NCI-H345 treated with DMSO at 0.1 percent for 48 hours (cell line): ENCODE data around the gene CDCA3.
"Not testable (repeated sequence)": the region's sequence is repeated elsewhere in the genome, so short reads cannot be mapped to it uniquely, and the experiment has no call there.

Experiments used
- DNase-seq: peaks from one replicate; lab custom pipeline; 2025; ENCODE audit not compliant: unreplicated experiment; lab: John Stamatoyannopoulos, UW

CDCA3 gene

DNA sequence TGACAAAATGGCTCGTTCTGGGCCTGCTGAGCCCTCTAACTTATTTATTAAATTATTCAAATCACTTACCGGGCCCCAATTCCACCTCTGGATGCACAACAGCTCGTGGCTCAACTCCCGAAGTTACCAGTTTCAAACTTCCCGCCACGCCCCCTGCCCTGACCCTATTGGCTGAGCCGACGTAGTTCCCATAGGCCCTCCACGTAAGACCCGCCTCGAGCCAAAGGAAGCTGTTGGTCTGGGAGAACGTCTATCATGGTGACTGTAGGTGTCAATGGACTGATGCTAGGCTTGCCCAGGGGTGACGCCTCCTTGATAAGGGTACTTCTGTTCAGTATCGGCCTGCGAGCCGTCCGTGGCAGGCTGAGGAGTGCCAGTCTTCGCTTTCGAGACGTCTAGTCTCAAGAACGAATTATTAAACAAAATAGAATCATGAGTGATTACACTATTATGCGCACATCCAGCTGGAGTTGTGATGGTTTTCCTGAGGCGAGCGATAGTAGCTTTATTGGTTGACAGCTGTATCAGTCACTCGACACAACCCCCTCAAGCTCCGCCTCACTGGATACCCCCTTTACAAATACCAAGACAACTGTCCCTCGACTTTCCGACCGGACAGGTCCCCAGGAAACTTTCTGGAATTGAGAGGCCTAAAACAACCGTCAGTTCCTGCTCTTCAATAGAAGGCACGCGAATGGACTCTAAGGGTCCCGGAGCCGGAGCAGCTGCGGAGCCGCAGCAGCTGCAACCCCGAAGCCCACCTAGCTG is at the start of gene CDCA3:
Gene CDCA3 (minus strand): TSS at position 134 of the 768 bp plus-strand sequence. CDS start 334 bp downstream, outside the sequence.
- DNase-seq: peak; percentile 99

DNA sequence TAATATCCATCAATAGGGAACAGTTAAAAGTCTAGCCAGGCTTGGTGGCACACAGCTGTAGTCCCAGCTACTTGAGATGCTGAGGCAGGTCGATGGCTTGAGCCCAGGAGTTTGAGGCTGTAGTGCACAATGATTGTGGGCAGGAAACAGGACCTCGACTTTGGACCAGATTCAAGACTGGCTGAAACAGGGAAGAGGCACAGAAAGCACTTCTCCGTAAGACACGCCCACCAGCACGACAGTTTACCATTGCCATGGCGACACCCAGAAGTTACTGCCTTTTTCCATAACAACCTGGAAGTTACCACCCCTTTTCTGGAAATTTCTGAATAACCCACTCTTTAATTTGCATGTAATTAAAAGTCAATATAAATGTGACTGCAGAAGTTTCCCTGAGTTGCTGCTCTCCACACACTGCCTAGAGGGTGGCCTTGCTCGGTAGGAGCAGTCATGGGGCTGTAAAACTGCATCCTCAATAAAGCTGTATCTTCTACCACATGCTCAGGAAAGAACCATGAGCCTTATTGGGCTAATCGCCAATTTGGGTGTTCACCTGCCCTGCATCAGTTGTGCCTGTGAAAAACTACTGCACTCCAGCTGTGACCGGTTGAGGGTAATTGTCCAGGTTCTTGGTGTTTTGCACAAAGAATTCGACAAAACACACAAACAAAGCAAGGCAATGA is 48.9 kb upstream of the CDCA3 start:
- DNase-seq: peak; percentile 61

DNA sequence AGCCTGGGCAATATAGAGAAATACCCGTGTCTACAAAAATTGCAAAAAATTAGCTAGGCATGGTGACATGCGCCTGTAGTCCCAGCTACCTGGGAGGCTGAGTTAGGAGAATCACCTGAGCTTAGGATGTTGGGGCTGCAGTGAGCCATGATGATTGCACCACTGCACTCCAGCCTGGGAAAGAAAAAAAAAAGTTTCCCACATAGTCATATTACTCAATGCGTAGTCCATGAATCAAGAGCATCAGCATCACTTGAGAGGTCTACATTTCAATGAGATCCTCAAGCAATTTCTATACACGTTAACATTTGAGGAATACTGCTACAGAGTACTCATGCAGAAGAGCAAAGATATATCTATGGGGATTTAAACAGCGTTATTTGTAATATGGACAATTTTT is 48.3 kb upstream of the CDCA3 start:
- DNase-seq: no peak

DNA sequence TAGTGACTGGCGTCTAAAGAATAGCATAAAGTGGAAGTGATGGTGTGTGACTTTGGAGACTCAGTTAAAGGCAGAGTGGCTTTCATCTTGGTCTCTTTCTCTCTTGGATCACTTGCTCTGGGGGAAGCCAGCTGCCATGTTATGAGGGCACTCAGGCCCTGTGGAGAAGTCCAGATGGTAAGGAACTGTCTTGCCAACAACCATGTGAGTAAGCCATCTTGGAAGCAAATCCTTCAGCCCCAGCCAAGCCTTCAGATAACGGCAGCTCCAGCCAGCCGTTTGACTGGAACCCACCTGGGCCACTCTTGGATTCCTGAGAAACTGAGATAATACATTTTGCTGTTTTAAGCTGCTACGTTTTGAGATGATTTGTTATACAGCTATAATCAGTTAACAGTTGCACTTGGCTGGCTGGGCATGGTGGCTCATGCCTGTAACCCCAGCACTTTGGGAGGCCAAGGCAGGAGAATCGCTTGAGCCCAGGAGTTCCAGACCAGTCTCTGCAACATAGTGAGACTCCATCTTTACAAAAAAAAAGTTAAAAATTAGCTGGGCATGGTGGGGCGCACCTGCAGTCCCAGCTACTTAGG is 45.9 kb upstream of the CDCA3 start:
- no peak for DNase-seq

DNA sequence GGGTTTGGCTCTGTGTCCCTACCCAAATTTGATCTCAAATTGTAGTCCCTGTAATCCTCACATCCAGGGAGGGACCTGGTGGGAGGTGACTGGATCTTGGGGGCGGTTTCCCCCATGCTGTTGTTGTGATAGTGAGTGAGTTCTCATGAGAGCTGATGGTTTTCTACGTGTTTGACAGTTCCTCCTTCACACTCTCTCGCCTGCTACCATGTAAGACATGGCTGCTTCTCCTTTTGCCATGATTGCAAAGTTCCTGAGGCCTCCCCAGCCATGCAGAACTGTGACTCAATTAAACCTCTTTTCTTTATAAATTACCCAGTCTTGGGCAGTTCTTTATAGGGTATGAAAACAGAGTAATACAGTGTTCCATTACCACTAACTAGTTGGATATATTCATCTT is 43.2 kb upstream of the CDCA3 start:
- DNase-seq: no peak

DNA sequence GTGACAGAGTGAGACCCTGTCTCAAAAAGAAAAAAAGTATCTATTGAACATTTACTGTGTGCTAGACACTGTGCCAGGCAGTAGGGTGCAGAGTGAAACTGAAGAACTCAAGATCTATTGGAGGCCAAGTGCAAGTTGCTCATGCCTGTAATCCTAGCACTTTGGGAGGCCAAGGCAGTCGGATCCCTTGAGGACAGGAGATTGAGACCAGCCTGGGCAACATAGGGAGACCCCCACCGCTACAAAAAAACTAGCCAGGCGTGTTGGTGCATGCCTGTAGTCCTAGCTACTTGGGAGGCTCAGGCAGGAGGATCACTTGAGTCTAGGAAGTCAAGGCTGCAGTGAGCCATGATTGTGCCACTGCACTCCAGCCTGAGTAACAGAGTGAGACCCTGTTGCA is 41.6 kb upstream of the CDCA3 start:
- DNase-seq: not testable (repeated sequence)

DNA sequence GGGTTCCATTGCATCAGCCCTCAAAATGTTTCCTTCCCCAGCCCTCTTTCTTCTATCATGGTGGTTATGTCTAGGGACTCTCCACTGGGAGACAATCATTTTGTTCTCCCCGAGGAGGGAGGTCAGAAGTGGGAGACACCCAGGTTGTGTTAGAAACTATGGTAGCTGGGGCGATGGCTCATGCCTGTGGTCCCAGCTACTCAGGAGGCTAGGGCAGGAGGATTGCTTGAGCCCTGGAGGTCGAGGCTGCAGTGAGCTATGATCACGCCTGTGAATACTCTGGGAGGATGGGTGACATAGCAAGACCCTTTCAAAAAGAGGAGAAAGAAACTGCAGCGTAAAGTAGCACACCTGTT is 40.5 kb upstream of the CDCA3 start:
- DNase-seq: no peak

DNA sequence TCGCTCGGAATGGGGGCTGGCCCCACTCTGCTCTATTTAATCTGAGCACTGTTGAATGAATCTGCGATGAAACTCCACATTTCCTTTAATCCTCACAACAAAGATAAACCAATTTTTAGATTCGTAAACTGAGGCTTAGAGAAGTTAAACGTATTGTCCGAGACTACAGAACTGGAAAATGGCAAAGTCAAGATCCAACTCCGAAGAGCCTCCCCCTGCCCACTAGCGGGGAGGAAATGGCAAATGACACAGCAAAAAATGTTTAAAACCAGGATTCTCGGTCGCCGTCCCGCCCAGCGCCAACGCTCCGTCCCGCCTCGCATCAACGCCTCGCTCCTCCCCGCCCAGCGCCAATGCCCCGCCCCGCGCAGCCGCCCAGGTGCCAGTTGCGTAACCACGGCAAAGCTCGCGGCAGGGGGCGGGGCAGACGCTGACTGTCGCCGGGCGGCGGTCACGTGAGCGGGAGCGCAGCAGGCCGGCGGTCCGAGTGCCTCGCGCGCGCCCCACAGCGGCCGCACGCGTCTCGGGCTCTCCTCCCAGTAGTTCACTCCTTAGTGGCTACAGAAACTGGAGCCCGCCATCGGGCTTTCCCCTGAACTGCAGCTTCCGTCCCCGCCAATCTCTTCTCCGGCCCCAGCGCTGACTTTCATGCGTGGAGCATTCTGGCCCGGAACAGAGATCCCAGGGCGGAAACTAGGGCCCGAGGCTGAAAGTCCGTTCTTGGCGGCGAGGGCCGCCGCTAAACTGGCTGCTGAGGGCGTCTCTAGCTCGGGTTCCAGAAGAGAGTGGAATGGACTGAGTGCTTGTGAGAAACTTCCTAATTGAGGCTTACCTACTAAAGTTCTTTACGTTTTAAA is 39.9 kb upstream of the CDCA3 start:
- DNase-seq: peak; percentile 93

DNA sequence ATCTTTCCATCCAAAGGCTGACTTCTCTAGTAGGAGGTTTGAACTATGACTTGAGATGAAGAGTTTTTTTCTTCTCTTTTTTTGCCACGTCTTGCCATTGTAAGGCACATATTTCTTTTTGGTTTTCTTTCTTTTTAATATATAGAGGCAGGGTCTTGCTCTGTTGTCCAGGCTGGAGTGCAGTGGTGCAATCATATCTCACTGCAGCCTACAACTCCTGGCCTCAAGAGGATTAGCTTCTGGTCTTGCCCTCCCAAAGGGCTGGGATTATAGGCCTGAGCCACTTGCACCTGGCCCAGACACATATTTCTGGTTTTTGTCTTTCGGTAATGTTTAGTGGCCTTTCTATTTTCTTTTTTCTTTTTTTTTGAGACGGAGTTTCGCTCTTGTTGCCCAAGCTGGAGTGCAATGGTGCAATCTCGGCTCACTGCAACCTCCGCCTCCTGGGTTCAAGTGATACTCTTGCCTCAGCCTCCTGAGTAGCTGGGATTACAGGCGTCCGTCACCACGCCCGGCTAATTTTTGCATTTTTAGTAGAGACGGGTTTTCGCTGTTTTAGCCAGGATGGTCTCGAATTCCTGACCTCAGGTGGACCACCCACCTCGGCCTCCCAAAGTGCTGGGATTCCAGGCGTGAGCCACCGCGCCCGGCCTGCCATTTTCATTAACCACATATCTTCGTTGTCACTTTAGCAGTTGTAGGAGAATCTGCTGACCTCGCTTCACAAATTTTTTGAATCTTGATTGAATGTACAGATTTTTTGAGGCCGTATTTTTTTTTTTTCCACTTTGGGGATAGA is 38.9 kb upstream of the CDCA3 start:
- DNase-seq: not testable (repeated sequence)

DNA sequence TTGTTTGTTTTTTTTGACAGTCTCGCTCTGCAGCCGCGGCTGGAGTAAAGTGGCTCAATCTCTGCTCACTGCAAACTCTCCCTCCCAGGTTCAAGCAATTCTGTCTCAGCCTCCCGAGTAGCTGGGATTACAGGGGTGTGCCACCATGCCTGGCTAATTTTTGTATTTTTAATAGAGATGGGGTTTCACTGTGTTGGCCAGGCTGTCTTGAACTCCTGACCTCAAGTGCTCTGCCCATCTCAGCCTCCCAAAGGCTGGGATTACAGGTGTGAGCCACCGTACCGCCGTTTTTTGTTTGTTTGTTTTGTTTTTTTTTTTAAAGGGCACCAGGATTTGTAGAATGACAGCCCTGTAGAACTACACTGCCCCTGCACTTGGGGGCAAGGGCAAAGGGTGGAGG is 37.7 kb upstream of the CDCA3 start:
- not testable (repeated sequence) for DNase-seq

DNA sequence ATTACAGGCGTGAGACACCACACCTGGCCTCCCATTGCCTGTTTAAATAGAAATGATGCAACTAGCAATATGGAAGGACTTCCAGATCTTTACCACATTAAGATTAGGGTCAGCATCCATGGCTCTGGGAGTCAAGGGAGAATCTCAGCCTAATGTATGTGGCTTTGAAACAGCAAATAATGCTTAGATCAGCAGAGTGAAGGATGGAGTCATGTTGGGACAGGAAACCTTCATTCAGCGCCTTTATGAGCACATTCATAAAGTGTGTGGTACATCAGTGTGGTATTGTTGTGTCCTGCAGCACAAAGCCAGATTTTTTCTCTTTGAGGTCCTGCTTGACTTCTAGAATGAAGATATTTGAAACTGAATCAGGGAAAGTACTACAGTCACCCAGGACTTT is 37.3 kb upstream of the CDCA3 start:
- no peak for DNase-seq

DNA sequence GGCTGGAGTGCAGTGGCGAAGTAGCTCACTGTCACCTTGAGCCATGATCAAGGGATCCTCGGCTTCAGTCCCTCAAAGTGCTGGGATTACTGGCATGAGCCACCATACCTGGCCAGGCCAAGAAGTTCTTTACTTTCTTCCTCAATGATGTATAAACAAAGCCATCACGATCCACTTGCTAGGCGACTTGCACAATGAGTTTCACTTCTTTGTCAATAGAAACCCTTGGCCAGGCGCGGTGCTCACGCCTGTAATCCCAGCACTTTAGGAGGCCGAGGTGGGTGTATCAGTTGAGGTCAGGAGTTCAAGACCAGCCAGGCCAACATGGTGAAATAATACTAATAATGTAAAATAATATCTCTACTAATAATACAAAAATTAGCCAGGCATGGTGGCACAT is 36.4 kb upstream of the CDCA3 start:
- DNase-seq: no peak

DNA sequence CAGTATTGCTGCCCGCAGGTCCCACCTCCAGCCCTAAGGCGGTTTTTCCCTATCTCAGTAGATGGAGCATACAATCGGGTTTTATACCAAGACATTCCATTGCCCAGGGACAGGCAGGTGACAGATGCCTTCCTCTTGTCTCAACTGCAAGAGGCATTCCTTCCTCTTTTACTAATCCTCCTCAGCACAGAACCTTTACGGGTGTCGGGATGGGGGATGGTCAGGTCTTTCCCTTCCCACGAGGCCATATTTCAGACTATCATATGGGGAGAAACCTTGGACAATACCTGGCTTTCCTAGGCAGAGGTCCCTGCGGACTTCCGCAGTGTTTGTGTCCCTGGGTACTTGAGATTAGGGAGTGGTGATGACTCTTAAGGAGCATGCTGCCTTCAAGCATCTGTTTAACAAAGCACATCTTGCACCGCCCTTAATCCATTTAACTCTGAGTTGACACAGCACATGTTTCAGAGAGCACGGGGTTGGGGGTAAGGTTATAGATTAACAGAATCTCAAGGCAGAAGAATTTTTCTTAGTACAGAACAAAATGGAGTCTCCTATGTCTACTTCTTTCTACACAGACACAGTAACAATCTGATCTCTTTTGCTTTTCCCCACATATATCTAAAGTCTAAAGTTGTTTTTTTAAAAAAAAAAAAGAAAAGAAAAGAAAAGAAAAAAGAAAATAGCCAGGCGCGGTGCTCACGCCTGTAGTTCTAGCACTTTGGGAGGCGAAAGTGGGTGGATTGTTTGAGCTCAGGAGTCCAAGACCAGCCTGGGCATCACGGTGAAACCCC is 35.3 kb upstream of the CDCA3 start:
- DNase-seq: not testable (repeated sequence)

DNA sequence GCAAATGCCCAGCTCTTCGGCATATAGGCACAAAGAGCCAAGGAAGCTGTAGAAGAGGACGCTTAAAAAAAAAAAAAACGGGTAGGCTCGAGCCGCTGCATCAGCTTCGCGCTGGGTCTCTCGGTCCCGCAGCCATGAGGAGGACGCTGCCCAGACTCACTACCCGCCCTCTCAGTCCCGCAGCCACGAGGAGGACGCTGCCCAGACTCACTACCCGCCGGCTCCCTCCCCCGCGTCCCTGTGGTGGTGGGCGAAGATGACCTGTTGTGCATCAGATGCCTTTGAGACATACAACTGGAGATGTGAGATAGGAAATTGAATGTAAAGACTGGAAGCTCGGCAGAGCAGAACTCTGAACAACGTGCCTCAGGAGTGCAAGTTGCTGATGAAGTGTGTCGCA is 33.5 kb upstream of the CDCA3 start:
- DNase-seq: no peak

DNA sequence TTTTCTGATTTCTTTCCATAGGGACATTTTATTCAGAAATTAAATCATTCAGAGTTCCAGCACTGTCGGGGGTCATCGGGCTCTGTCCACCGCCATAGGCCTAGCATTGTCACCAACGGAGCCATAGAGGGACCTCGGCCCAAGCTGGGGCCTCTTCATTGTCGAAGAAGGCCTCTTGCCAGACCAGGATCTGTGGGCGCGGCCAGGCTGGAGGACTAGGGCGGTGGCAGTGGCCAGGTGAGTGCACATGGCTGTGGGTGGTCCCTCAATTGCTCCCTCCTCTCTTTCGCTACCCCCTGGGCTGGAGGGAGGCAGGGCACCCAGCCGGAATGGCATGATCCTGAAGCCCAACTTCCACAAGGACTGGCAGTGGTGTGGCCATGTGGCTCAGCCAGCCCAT is 32.6 kb upstream of the CDCA3 start:
- DNase-seq: no peak

DNA sequence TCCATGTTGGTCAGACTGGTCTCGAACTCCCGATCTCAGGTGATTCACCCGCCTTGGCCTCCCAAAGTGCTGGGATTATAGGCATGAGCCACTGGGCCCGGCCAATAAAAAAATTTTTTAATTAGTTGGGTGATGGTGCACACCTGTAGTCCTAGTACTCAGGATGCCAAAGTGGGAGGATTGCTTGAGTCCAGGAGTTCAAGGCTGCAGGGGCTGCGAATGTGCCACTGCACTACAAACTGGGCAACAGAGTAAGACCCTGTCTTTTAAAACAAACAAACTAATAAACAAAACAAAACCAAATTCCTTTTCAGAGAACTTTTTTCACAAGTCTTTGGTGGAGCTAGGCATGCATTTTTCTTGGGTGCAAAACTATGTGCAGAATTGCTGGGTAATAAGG is 32.2 kb upstream of the CDCA3 start:
- no peak for DNase-seq

DNA sequence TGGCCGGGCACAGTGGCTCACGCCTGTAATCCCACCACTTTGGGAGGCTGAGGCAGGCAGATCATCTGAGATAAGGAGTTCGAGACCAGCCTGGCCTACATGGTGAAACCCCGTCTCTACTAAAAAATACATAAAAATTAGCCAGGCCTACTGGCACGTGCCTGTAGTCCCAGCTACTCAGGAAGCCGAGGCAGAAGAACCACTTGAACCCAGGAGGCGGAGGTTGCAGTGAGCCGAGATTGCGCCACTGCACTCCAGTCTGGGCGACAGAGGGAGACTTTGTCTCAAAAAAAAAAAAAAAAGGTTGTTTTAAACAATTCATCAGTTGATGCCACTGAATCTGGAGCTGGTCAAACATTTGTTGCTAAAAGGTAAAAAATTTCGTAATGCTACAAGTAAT is 28.7 kb upstream of the CDCA3 start:
- not testable (repeated sequence) for DNase-seq

DNA sequence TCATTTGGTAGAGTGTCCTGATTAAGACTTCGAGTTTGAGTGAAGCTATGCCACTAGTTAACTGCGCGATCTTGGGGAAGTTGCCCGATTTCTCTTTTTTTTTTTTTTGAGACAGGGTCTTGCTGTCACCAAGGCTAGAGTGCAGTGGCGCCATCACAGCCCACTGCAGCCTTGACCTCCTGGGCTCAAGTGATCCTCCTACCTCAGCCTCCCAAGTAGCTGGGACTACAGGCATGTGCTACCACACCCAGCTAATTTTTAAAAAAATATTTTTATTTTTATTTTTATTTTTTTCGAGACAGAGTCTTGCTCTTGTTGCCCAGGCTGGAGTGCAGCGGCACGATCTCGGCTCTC is 22.9 kb upstream of the CDCA3 start:
- not testable (repeated sequence) for DNase-seq

DNA sequence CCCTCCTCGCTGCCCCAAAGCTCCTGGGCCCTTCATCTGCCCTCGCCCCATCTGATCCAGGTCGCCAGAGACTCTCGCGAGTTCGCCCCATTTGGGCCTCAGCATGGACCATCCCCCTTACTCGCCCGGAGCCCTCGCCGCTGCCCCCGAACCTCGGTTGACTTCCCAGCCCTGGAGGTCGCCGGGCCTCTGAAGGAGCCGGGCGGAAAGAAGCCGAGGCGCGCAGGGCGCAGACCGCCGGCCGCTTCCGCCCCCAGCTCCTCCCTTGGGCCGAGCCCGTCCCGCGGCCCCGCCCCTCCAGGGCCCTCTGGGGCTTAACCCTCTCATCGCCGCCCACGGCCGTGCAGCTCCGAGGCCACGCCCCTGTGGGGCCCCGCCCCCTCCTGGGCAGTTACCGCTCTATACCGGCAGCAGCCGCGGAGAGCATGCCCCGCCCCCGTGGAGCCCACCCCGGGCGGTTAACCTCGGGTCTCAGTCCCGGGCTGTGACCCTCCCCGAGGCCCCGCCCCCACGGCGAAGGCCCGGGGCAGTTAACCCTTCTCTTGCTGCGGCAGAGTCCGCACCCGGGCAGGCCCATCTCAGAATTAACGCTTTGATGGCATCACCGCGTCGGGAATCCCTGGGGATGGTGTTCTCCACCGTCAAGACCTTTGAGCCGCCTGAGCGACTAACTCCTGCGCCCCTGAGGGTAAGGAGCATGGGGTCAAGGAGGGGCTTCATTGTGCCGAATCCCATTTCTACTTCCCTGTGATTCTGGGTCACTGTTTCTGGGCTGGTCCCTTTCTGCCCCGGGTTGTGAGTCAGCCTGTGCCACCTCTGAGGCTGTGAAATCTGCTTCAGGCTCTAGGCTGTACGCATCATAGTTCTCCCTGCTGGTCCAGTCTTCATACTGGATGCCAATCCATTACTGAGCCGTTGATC is 22.3 kb upstream of the CDCA3 start, which contains the start of gene SPSB2:
Gene SPSB2 (minus strand): TSS at position 210 of the 921 bp plus-strand sequence. CDS start 402 bp downstream, outside the sequence.
- DNase-seq: peak; percentile 92
